ENCODE measurements around the gene RNF38.

DNA sequence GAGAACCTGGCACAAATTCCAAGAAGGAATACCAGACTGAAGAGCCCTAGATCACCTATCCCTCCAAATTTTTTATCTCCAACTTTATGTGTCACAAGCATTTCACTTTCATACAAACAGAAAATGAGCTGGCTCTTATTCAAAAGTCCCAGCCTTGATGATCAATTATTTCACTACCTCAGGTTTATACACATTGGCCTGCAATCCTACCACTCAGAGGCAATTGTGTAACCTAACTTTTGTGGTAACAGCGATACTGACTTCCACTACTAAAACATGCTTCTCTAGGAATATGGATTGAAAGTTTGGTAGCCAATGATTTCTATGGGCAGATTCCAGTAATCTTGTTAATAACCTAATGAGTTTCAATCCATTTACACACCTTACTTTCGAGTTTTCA lies 10.5 kb downstream of the RNF38 start:
- TF ChIP-seq EZH2 (IDR thresholded peaks at IDR 0.05; ENCODE audit: insufficient read depth, poor library complexity, severe bottlenecking) (no peak), EZH2phosphoT487 (IDR thresholded peaks at IDR 0.05; ENCODE audit: insufficient read depth, low read depth) (no peak)
